Stimulated activated CD4-positive, alpha-beta T cell treated with anti-CD3 and anti-CD28 coated beads, Interleukin-1b, Interleukin-23, amount 100 ng/mL, for 1 hour (primary cell): ENCODE data around the gene MBNL1.

Experiments used
- DNase-seq, 2 donors: peaks; one replicate each; pipeline ENCODE4 v3.0.0-alpha.2; 2020; ENCODE audit warnings: low read depth in 2 of 2

Gene MBNL1

GRCh38 chr3:152447511-152447910 is 178.8 kb downstream of the MBNL1 start:
- DNase-seq: no peak

- DNase-seq: no peak
Measured at GRCh38 chr3:152448091-152448490, 179.4 kb downstream of the MBNL1 start.

GRCh38 chr3:152452318-152452717 is 183.6 kb downstream of the MBNL1 start:
- no peak for DNase-seq

- DNase-seq: no peak
Measured at GRCh38 chr3:152454076-152454875, 185.5 kb downstream of the MBNL1 start.

- no peak for DNase-seq
Measured at GRCh38 chr3:152455989-152456388, 187.3 kb downstream of the MBNL1 start.

- no peak for DNase-seq
Measured at GRCh38 chr3:152457500-152458375, 189.0 kb downstream of the MBNL1 start.

DNA sequence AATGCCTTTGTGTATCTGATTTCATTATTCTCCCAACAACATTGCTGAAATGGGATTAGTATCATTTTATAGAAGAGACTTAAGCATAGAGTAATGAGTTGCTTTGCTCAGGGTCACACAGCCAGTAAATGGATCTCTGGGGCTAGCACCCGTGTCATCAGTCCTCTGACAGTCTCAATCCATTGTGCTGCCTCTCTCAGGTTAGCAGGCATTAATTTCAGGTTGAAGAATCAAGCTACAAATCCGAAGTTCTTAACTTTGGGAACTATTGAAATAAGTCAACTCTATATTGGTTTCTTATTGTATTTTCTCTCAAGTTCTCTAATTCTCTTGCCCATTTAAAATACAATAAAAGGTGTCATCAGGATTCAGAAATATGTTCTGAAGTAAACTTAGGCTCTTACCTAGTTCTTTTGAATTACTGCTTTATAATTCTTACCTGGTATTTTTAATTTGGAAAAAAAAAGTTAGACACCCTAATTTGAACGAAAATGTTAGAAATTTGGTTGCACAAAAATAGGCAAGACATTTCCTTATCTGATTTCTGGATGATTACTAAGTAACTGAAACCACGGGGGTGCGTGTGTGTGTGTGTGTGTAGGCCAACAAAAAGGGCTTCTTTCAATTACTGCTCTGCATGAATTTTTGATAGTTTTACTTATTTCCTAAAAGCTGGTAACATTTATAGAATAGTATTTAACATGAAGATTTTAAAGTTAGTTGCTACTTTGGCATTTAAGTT is 189.8 kb downstream of the MBNL1 start:
- peak in 1 of 2 donors; percentile 10 for DNase-seq

DNA sequence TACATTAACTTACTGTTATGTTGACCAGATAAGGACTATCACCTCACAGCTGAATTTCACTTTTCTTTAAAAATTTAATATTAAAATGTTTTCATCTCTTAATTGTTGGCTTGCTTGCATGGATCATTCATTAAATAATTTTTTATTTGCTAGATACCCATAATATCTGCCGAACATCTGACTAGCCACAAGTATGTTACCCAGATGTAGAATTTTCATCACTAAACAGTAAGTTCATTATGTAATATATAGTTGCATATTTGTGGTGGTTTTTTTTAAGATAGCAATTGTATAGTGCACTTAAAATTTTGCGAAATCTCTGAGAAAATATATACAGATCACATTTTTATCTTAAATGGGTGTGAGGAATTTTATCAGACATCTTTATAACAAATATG is 190.4 kb downstream of the MBNL1 start:
- no peak for DNase-seq

- DNase-seq: no peak
Measured at GRCh38 chr3:152459572-152459971, 190.8 kb downstream of the MBNL1 start.

GRCh38 chr3:152460936-152461335 is 192.2 kb downstream of the MBNL1 start:
- no peak for DNase-seq

DNA sequence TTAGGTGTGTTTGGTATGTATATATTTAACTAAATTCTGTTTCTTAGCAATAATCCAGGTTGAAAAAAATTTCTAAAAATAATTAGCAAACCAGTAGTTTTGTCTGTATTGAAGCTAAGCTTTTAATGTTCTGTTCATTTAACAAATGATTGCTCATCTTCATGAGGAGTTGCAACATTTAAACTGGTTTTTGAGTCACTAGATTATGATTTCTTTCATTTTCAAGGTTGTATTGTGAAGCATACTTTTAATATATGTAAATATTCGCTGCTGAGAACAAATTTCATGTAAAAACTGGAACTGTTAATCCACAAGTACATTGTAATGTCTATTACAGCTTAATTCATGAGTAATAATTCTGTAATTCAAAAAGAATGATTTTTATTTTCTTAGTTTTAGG is 192.7 kb downstream of the MBNL1 start:
- no peak for DNase-seq

GRCh38 chr3:152466784-152467183 is 198.1 kb downstream of the MBNL1 start:
- no peak for DNase-seq

DNA sequence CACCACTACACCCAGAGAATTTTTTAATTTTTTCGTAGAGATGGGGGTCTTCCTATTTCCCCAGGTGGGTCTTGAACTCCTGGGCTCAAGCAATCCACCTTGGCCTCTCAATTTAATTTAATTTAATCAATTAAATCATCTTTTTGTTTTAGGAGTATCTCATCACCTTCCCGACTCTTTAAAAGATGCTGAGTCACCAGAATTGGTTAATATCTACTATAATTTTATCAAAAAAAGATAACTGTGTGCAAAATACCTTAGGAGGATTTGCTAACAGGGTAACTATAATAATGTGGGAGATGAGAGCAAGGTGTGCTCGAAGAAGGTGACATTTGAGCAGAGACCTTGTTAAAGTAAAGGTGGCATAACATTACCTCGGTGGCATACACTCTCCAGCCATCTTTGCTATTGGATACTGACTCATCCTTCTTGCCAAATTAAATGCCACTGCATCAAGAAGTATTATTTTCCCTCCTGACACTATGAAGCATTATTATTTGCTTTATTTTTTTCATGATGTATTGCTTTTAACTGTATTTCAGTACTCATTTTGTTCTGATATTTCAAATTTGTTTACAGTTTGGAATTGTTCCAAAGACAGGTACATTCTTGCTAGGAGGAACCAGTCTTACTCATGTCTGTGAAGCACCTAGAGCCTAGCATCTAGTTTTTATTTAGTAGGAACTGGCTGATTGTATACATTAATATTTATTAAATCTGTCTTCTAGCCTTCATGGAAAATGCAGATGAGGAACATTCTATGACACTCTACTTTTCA is 200.7 kb downstream of the MBNL1 start:
- no peak for DNase-seq

GRCh38 chr3:152470095-152470494 is 201.4 kb downstream of the MBNL1 start:
- DNase-seq: no peak

- DNase-seq: no peak
Measured at GRCh38 chr3:152470893-152471292, 202.2 kb downstream of the MBNL1 start.

- DNase-seq: peak; percentile 27 to 40
Measured at GRCh38 chr3:152471814-152472671, 203.3 kb downstream of the MBNL1 start.

GRCh38 chr3:152472672-152472954 is 203.9 kb downstream of the MBNL1 start:
- no peak for DNase-seq

GRCh38 chr3:152474585-152474984 is 205.9 kb downstream of the MBNL1 start:
- DNase-seq: no peak

DNA sequence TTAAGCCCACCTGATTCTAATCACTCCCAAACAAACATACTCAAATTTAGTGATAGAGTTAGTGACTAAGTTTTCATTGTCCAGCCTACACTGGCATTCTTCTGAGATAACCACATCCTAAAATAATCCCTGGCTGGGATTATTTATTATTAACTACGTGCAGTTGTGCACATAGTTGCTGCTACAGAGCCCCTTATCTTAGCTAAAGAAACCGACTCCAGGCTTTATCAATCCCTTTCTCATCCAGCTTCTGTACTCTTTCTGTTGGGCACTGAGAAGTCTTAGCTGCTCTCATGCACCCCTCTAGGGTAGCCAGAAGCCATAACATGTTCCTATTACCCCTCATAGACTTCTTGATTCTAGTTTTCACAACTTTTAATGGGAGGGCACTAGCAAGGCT is 208.7 kb downstream of the MBNL1 start:
- no peak for DNase-seq

GRCh38 chr3:152480282-152480953 is 211.7 kb downstream of the MBNL1 start:
- no peak for DNase-seq
